PFSK-1 (cell line): ENCODE results near the gene TMEM17.

Experiments
- FOXP2 ChIP-seq: optimal IDR thresholded peaks from 2 replicates; pipeline ENCODE3; 2011; ENCODE audit warnings: borderline replicate concordance, control low read depth, inconsistent platforms; ENCODE audit not compliant: insufficient read depth; ENCODE audit errors: extremely low read length, extremely low read depth
- POLR2AphosphoS5 ChIP-seq: IDR thresholded peaks from 2 replicates; pipeline ENCODE4 v1.6.1; 2012; ENCODE audit warnings: low read depth, mild to moderate bottlenecking, control low read depth, low read length, moderate library complexity
- REST ChIP-seq, 2 experiments: IDR thresholded peaks; 2 replicates each; pipeline versions ENCODE4 v1.6.1 to v1.8.0; 2011 to 2012; ENCODE audit warnings: low read depth in 2 of 2, low read length in 2 of 2, control low read depth in 1 of 2, inconsistent platforms in 1 of 2, mild to moderate bottlenecking in 1 of 2, moderate library complexity in 1 of 2; ENCODE audit not compliant: insufficient read depth in 1 of 2
- SIN3A ChIP-seq: IDR thresholded peaks from 2 replicates; pipeline ENCODE4 v1.6.1; 2012; ENCODE audit warnings: mild to moderate bottlenecking, low read length, moderate library complexity, borderline replicate concordance; ENCODE audit not compliant: insufficient read depth
- TAF1 ChIP-seq: IDR thresholded peaks from 2 replicates; pipeline ENCODE4 v1.6.1; 2012; ENCODE audit warnings: low read length, control low read depth, borderline replicate concordance; ENCODE audit not compliant: insufficient read depth

Gene TMEM17

GRCh38 chr2:62499430-62500060 is 6.5 kb downstream of the TMEM17 start:
- TF ChIP-seq TAF1 (no peak), REST (IDR thresholded peaks at IDR 0.05; ENCODE audit: insufficient read depth in 1 of 2, low read depth in 2 of 2, low read length in 2 of 2) (no peak), FOXP2 (no peak), POLR2AphosphoS5 (no peak)

- TF ChIP-seq FOXP2 (no peak), REST (IDR thresholded peaks at IDR 0.05; ENCODE audit: insufficient read depth in 1 of 2, low read depth in 2 of 2, low read length in 2 of 2) (no peak), POLR2AphosphoS5 (no peak), TAF1 (no peak), SIN3A (no peak)
These were observed 7.3 kb downstream of the TMEM17 start for GRCh38 chr2:62498739-62499138.

- TF ChIP-seq POLR2AphosphoS5 (no peak), REST (IDR thresholded peaks at IDR 0.05; ENCODE audit: insufficient read depth in 1 of 2, low read depth in 2 of 2, low read length in 2 of 2) (no peak), FOXP2 (no peak), TAF1 (no peak), SIN3A (no peak)
These were observed 10.2 kb downstream of the TMEM17 start for GRCh38 chr2:62495761-62496160.

- TF ChIP-seq POLR2AphosphoS5: no peak
- no peak for TF ChIP-seq TAF1
- no peak for TF ChIP-seq REST (IDR thresholded peaks at IDR 0.05; ENCODE audit: insufficient read depth in 1 of 2, low read depth in 2 of 2, low read length in 2 of 2)
- no peak for TF ChIP-seq SIN3A
- TF ChIP-seq FOXP2: no peak
These were observed 13.9 kb downstream of the TMEM17 start for GRCh38 chr2:62492048-62492447.

- TF ChIP-seq REST (IDR thresholded peaks at IDR 0.05; ENCODE audit: insufficient read depth in 1 of 2, low read depth in 2 of 2, low read length in 2 of 2) (no peak), FOXP2 (no peak), SIN3A (no peak), POLR2AphosphoS5 (no peak), TAF1 (no peak)
These were observed 16.3 kb downstream of the TMEM17 start for GRCh38 chr2:62489702-62490101.
